Mucosa of gallbladder (tissue), 1 donor: ENCODE measurements around the gene PICK1. TPM values are rescaled to one million over a fixed set of nuclear protein-coding genes. Genes with fewer than 3 reads are reported as not detected.

Experiments used
- DNase-seq: peaks from one replicate; pipeline ENCODE4 v3.0.0-alpha.2; 2020; ENCODE audit warnings: low spot score
- total RNA-seq: library from RNA; stranded (reverse); gene quantifications from one replicate; pipeline ENCODE4 v1.2.1, GENCODE V29; 2021
- donor health status: DM: no; HTN: no; CAD: no.

Gene PICK1
- total RNA-seq, 1 donor from 2014 or later = 49.0 TPM

- DNase-seq = no peak
These were observed 30.7 kb downstream of the PICK1 start for GRCh38 chr22:38087855-38088254.

- DNase-seq = no peak
These were observed 31.6 kb downstream of the PICK1 start for GRCh38 chr22:38088629-38089473.

GRCh38 chr22:38089474-38089851 lies 32.3 kb downstream of the PICK1 start:
- no peak for DNase-seq

- DNase-seq = no peak
These were observed 39.9 kb downstream of the PICK1 start for GRCh38 chr22:38097058-38097457.

- no peak for DNase-seq
These were observed 40.6 kb downstream of the PICK1 start for GRCh38 chr22:38097557-38098409.

- no peak for DNase-seq
These were observed 41.4 kb downstream of the PICK1 start for GRCh38 chr22:38098410-38099249.

- no peak for DNase-seq
These were observed 46.4 kb downstream of the PICK1 start for GRCh38 chr22:38103641-38104040.

- no peak for DNase-seq
These were observed 46.9 kb downstream of the PICK1 start for GRCh38 chr22:38104084-38104483.

- DNase-seq = no peak
These were observed 49.8 kb downstream of the PICK1 start for GRCh38 chr22:38106814-38107578.

- DNase-seq = peak; percentile 69
These were observed 50.7 kb downstream of the PICK1 start for GRCh38 chr22:38107692-38108515.

- no peak for DNase-seq
These were observed 51.5 kb downstream of the PICK1 start for GRCh38 chr22:38108561-38109319.

GRCh38 chr22:38109371-38110001 lies 52.3 kb downstream of the PICK1 start:
- DNase-seq = no peak

- DNase-seq = peak; percentile 83
These were observed 53.0 kb downstream of the PICK1 start, which contains the start of gene BAIAP2L2 for GRCh38 chr22:38110008-38110862. TSS of gene BAIAP2L2 (minus strand) at chr22:38110684. CDS start at chr22:38110525, 159 bp downstream.

- peak; percentile 59 for DNase-seq
These were observed 54.0 kb downstream of the PICK1 start for GRCh38 chr22:38110863-38111852.

GRCh38 chr22:38111925-38112355 lies 54.7 kb downstream of the PICK1 start:
- peak; percentile 58 for DNase-seq

GRCh38 chr22:38112381-38112780 lies 55.2 kb downstream of the PICK1 start:
- no peak for DNase-seq
